HG02588 (cell line): ENCODE data around the gene LSM3.
"Not testable (repeated sequence)": the region's sequence is repeated elsewhere in the genome, so short reads cannot be mapped to it uniquely, and the experiment has no call there.

Source experiments
- ATAC-seq: cut with Tn5 transposase; IDR thresholded peaks from one replicate; pipeline ENCODE4 v1.9.1; 2021; ENCODE audit warnings: mild to moderate bottlenecking, moderate library complexity; ENCODE audit not compliant: unreplicated experiment

LSM3 gene

DNA sequence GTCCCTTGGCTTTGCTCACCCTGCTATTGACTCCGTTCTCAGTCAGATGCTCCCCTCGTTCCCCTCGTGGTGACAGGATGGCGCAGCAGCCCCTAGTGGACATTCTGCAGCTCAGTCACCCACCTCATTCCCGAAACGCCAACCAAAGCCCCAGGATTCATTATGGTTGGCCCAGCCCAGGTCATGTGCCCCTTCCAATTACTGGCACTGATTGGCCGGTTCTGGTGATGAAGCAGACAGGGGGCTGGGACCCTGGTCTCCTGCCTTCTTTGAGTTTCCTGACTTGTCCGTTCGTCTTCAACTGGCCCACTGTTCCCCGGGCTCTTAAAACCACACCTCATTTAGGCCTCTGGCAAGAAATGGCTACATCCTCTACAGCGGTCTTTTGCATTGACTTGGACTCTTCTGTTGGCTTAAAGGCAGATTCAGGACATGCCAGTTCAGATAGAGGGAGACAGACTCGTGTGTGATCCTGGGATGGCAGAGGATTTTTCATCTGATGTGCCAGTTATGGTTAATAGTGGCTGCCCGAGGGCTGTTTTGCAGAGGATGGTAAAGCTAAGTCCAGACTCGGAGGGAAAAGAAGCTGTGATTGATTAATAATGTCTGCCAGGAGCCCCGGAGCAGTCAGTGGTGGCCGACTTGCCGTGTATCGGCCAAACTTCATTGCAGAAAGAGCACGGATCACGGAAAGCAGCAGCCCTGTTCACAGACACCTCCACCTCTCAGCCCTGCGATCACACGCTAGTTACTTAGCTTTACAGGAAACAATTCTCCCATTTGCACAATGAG is 37.8 kb downstream of the LSM3 start:
- no peak for ATAC-seq

- ATAC-seq: no peak
These were observed 39.7 kb downstream of the LSM3 start for GRCh38 chr3:14218355-14218754.

- no peak for ATAC-seq
These were observed 42.3 kb downstream of the LSM3 start for GRCh38 chr3:14220933-14221332.

DNA sequence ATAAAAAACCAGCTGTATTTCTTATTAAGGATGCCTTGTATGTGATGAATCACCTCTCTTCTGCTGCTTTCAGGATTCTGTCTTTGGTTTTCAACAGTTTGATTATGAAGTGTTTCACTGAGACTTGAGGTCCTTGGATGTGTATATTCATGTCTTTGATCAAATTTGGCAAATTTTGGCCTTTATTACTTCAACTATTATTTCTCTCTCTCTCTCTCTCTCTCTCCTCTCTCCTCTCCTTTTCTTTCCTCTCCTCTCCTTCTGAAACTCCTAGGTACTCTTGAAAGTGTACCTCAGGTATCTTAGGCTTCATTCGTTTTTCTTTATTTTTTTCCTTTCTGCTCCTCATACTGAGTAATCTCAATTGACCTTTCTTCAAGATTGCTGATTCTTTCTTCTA is 43.3 kb downstream of the LSM3 start:
- ATAC-seq: no peak

- ATAC-seq: no peak
These were observed 43.8 kb downstream of the LSM3 start for GRCh38 chr3:14222457-14222856.

GRCh38 chr3:14222900-14223594 is 44.4 kb downstream of the LSM3 start:
- no peak for ATAC-seq

DNA sequence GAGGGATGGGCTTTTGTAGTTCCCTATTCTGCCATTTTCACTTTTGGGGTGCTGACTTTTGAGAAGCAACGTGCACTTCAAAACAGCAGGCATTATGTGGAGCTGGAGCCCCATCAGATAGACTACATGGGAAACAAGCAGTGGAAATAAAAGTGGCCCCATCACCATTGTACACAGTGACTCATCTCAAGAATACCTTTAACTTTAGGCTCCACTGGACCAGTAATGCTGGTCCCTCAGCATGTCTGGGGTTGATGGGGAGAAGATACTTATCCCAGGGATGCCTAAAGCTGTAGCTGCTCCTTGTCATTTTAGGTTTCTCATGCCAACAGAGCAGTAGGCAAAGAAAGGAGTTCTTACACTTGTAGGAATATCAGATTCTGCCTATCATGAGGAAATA is 45.0 kb downstream of the LSM3 start:
- ATAC-seq: no peak

DNA sequence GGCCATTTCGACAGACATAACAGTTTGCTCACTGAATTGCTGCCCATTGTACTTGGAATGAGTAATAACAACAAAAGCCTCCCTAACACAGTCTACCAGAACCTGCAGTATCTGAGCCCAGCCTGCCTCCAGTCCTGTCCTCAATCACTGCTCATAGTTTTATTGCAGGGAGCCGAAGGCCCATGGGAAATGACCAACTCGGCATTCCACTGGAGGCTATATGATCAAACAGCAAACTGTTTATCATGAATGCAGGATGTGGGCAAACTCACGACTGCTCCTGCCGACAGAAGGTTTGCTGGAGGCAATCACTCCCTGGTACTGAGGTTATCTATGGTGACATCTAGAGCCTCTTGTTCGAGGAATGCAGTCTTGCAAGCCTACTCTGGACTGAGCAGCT is 46.3 kb downstream of the LSM3 start:
- no peak for ATAC-seq

DNA sequence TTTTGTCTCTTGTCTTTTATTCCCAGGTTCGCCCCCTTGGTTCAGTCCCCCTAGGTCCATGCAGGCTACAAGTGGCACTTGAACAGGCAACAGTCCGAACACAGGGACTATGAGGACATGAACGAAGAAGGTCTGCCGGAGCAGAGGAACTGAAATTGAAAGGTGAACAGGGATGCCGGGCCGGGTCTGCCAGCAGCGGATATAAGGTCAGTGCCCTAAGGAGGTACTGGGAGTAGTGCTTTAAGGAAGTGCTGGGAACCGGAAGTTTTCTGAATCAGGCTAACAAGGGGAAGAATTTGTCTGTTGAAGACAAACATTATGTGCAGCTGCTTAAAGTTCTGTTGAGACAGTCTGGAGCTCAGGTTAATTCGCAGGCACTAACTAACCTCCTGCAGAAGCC is 46.8 kb downstream of the LSM3 start:
- ATAC-seq: no peak

- not testable (repeated sequence) for ATAC-seq
These were observed 47.7 kb downstream of the LSM3 start for GRCh38 chr3:14226351-14226750.

DNA sequence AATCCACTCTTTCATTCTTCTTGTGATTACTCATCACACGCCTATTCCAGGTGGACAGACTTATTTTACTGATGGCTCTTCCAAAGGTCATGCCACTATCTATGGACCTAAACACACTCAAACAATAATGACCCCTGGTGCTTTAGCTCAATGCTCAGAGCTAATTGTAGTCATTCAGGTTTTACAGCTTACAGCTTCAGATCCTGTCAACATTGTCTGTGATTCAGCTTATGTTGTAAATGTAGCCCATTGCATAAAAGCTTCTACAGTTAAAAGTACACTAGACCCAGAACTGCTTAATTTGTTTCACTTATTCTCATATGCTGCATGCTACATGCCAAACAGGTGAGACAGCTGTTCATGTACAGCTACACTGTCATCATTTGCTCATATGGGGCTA is 49.2 kb downstream of the LSM3 start:
- no peak for ATAC-seq

DNA sequence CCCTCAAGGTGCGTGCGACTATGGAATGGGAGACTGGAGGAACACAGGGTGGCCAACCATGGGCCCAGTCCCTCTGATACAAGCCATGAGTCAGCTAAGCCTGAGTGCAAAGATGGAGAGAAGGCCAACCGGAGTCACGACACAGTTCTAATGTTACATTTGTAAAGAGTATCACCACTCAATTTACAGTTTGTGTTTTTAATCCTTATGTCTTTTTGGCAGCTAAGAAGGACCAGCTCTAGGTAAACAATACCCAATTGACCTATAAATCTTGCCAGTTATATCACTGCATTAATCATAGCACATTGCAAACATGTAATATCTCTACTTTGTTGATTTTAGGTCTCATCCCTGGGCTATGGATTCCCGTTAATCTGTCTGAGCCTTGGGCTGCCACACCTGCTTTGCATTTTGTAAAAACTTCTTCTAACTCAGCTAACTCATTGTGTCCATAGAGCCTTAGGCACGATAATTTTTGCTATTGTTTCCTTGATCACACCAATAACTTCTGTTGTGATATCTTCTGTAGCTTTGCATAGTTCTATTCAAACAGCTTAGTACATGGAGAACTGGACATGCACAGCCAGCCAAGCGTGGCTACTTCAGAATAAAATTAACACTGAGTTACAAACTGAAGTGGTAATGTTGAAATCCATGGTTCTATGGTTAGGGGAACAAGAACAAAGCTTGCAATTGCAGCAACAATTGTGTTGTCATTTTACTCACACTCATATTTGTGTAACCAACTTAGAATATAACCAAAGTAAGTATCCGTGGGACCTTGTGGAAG is 50.3 kb downstream of the LSM3 start:
- ATAC-seq: no peak

- not testable (repeated sequence) for ATAC-seq
These were observed 51.1 kb downstream of the LSM3 start for GRCh38 chr3:14229695-14230094.

DNA sequence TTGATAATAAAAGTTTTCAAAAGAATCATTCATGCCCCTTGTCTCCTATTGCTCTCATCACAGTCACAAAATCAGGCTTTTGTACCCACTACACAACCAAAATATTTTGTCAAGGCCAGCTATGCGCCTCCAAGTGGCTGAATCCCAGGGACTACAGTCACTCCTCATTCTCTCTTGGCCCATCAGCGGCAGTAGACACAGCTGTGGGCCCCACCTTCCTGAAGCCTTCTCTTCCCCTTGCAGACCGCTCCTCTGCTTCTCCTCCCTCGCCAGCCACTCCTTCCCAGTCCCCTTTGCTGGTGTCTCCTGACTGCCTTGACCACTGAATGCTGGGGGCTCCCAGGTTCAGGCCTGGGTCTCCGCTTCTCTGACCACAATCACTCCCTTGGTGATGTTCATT is 52.1 kb downstream of the LSM3 start:
- no peak for ATAC-seq

DNA sequence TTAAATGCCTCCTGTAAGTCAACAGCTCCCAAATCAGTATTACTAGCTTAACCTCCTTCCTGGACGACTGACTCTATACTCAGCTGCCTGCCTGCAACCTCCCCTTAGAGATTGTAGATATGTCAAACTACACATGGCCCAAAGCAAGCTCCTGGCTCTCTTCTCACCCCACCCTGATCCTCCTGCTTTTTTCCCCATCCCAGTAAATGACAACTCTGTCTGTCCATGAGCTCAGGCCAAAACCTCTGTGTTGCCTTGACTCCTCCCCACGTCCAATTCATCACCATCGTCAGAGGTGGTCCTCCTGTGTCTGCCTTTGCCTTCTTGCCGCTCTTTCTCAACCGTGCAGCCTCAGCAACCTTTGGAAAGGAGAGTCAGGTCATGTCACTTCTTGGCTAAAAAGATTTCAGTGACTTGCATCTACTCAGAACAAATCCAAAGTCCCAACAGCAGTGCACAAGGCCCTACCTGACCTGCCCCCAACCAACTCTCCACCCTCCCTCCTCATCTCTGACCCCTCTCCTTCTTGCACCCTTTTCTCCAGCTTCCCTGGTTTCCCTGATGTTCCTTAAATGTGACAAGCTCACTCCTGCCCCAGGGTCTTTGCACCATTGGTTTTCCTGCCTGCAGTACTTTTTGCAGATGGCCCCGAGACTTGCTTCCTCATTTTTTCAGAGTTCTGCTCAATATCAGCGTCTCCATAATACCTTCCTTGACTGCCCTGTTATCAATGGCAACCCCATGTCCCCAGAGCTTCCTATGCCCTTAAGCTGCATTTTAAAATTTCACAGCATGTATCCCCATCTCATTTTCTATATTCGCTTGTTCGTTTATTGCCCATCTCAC is 52.8 kb downstream of the LSM3 start:
- ATAC-seq: no peak

GRCh38 chr3:14231998-14232501 is 53.4 kb downstream of the LSM3 start:
- no peak for ATAC-seq

DNA sequence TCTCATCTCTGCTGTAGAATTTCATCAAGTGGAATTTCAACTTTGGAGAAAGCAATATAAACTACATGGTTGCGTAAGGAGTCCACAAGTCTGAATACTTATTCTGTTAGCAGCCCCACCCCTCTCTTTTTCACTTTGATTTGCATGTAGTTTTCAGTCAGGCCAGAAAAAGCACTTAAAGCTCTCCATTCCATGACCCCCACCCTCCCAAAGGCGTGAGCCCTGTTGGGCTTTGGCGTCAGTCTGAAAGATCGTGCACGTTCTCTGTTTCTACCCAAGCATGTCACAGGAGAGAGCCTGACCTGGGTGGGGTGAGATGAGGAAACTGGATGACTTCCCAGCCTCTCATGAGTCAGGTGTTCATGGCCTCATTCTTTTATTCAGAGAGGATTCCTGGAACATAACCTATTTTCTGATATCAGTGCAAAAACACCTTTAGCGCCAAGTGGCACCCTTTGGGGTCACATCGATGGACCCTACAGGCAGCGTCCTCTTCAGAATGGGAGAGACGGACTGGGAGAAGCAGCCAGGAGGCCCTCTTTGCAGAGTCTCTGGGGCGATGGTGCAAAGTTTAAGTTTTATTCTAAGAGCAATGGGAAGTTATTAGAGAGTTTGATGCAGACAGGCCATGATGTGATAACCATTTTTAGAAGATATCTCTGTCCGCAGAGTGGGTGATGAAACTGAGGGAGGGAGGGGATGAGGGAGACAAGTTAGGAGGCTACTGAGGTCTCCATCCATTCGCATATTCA is 55.8 kb downstream of the LSM3 start:
- no peak for ATAC-seq

GRCh38 chr3:14235003-14235911 is 56.6 kb downstream of the LSM3 start:
- ATAC-seq: no peak

DNA sequence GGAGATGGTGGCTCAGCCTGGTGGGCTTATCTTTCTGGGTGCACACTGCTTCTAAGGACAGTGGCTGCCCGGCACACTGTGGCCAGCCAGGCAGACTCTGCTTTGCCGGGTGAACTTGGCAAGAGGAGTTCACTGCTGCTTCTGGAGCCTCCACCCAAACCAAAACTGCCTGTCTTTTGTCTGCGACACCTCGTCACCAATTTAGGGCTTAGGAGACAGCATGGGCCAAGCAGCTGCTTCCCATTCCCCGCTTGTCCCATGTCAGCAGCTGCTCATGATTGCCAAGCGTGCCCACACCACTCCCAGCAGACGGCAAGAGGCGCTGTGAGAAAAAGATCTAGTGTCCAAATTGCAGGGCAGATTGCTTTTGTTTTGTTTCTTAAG is 57.3 kb downstream of the LSM3 start:
- ATAC-seq: no peak
